NCI-H187 (cell line): ENCODE results near the gene GPER1.

Experiments used
- DNase-seq, 2 experiments: peaks; one replicate each; lab custom pipeline; 2025; lab: John Stamatoyannopoulos, UW

GPER1 gene

DNA sequence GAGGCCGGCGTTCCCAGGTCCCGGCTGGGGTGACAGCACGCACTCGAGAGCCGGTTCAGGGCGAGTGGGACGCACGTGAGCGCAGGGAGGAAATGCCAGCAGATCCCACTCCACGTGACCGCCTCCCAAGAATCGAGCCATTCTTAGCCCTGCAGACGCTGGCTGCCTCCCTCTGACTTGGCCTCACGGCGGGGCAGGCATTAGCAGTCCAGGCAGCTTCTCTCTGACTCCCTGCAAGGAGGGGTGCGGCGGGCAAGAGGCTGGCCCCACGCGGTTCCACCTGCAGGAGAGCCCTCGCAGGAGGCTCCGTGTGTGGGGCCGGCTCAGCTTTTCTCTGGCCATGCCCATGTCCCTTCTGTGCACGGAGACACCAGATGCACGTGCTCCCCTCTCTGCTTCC is 33.5 kb upstream of the GPER1 start:
- DNase-seq, result no peak

GRCh38 chr7:1054861-1055450 is 33.0 kb upstream of the GPER1 start:
- no peak for DNase-seq

DNA sequence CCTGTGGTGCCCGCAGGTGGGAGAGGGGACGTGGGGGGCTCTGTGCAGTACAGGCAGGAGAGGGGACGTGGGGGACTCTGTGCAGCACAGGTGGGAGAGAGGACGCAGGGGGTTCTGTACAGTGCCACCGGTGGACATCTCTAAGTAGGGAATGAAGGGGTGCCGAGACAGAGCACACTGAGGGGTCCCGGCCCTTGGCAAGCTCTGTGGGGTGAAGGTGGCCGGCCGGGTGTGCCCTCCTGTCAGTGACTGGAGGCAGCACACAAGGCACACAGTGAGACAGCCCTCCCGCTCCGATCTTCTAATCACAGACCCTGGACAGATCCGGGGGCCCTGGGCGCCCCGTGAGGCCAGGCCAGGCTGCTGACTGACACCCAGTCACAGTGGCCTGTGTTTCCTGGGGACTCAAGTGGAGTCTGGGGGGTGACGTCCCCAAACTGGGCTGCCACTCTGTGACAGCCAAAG is 32.4 kb upstream of the GPER1 start:
- DNase-seq, result no peak

GRCh38 chr7:1055956-1056784 is 31.7 kb upstream of the GPER1 start:
- no peak for DNase-seq

DNA sequence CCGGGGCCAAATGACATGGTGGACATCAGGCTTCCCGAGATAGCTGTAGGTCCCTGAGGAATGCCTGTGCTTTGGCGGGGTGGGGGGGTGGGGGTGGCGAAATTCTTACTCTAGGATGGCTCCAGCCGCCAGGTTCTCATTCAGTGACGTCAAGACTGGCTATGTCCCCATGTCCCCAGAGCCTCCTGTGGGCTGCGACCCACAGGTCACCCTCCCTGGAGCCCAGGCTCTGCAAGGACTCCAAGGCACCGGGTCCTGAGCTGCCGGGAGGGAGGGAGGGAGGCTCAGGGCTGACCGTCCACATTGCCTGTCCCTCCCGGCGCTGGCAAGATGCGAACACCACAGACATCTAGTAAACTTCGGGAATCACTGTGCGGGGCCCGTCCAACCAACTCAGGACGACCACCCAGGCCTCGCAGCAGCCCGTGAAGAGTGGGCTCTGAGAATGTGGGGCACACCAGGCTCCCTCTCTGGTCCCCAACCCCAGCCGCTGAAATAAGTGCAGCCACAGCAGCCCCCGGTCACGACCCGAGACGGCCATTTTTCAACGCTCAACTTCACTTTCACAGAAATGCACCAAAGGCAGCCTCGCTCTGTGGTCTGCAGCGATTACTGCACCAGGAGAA is 31.0 kb upstream of the GPER1 start:
- no peak for DNase-seq

DNA sequence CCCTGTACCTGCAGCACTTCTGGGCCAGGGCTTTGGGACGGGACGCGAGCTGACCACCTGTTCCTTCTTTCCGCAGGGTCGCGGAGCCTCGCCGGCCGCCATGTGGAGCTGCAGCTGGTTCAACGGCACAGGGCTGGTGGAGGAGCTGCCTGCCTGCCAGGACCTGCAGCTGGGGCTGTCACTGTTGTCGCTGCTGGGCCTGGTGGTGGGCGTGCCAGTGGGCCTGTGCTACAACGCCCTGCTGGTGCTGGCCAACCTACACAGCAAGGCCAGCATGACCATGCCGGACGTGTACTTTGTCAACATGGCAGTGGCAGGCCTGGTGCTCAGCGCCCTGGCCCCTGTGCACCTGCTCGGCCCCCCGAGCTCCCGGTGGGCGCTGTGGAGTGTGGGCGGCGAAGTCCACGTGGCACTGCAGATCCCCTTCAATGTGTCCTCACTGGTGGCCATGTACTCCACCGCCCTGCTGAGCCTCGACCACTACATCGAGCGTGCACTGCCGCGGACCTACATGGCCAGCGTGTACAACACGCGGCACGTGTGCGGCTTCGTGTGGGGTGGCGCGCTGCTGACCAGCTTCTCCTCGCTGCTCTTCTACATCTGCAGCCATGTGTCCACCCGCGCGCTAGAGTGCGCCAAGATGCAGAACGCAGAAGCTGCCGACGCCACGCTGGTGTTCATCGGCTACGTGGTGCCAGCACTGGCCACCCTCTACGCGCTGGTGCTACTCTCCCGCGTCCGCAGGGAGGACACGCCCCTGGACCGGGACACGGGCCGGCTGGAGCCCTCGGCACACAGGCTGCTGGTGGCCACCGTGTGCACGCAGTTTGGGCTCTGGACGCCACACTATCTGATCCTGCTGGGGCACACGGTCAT is 30.3 kb upstream of the GPER1 start:
- no peak for DNase-seq

- DNase-seq, result no peak
Measured at GRCh38 chr7:1058311-1058710, 29.6 kb upstream of the GPER1 start.

DNA sequence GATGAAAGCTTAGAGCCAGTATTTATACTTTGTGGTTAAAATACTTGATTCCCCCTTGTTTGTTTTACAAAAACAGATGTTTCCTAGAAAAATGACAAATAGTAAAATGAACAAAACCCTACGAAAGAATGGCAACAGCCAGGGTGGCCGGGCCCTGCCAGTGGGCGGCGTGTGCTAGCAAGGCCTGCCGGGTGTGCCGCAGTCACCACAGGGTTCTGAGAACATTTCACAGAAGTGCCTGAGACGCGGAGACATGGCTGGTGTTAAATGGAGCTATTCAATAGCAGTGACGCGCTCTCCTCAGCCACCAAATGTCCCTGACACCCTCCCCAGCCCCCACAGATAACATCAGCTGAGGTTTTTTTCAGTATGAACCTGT is 29.1 kb upstream of the GPER1 start:
- DNase-seq, result no peak

DNA sequence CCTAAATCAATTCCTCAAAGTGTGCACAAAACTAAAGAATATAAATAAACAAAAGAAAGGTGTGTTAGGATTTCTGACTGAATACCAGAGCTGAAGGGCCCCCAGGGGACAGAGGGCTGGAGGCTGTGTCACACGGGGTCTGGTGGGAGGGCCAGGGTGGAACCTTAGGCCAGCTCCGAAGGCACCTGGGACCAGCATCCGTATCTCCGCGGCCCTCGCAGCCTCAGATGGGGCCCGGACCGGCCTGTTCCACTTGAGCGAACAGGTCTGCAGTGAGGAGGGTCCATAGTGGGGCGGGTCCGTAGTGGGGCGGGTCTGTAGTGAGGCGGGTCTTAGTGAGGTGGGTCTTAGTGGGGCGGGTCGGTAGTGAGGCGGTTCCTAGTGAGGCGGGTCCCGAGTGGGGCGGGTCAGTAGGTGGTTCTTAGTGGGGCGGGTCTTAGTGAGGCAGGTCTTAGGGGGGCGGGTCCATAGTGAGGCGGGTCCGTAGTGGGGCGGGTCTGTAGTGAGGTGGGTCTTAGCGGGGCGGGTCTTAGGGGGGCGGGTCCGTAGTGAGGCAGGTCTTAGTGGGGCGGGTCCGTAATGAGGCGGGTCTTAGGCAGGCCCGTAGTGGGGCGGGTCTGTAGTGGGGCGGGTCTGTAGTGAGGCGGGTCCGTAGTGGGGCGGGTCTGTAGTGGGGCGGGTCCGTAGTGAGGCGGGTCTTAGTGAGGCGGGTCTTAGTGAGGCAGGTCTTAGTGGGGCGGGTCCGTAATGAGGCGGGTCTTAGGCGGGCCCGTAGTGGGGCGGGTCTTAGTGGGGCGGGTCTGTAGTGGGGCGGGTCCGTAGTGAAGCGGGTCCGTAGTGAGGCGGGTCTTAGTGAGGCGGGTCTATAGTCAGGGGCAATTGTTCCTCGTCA is 28.5 kb upstream of the GPER1 start:
- DNase-seq, result no peak

DNA sequence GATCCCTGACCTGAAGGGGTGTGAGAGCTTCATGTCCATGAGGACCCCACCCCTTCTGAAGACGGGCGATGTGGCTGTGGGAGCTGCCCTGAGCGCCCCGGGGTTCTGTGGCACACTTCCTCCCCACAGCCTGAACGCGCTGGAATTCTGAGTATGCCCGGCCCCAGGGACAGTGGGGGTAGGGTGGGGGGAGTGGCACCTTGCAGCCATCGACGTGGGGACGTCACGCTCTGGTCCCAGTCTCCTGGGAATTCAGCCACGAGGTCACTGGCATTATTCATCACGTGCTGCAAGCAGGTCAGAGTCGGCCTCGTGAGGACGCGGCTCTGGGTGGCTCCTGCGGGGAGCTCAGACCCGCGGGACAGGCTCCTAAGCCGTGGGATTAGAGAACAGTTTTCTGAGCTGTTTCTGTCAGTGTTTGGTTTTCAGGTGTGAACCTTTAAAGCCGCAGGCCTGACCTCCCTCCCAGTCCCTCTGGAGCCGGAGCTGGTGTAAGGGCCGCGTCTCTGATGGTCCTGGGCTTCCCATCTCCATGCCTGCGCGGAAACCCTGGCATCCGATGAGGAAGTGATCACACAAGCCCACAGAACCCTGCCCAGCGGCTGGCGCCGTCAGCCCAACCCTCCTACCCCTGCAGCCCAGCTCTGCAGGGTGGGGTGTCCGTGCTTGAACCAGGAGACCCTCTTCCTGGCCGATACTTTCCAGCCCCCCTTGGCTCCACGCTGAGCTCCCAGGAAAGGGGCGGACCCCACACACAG is 27.4 kb upstream of the GPER1 start:
- DNase-seq, result no peak

DNA sequence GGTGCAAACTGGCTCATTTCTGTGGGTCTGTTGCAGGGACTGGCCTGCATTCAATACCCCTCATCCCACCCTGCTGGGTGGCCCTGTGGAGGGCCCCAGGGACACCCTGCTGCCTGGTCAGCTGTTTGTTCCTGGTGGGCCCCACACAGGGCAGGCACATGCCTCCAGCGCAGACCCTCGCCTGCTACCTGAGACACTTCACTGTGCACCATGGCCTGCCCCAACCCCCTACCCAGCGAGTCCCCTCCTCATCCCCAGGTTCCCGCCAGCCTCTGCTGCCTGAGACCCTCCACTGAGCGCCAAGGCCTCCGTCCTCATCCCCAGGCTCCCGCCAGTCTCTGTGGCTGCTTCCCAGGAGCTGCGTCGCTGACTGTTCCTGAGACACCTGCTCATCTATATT is 26.7 kb upstream of the GPER1 start:
- no peak for DNase-seq

DNA sequence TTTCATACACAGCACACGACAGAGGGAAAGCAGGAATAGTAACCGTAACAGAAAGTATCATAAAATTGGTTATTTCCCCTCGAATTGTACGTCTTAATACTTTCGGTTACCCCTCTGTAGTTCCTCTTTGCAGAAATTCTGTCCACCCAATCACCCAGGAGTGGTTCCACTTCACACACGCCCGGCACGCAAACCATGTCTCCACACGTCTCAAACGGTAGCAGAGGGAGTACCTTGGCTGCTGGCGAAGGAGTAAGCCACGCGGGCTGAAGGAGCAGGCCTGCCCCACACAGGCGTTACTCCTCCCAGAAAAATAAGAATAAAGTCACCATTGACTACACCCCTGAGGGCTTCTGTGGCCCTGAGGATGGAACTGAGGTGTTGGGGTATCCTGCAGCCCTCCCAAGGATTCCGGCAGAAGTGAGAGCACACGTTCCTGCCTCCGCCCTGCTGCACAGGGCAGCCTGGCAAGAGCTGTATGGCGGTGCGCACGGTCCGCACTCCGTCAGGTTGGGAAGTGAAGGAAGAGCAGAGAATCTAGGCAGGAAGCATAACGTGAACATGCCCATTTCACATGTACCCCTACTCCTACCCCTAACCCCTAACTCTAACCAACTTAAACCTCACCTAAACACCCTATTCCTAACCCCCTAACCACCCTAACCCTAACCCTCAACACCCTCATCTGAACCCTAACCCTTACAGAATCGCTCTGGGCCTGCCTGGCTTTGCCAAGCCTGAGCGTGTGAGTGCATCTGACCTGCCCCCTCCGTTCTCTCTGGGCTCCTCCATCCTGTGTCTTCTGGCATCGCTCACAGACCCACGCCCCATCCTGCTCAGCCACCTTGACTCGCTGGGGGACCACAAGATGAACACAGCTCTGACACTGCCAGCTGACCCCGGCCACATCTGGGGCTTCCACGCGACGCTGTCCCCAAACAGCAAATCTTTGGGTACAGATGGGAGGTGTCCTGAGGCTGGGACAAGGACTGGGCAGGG is 25.3 kb upstream of the GPER1 start:
- no peak for DNase-seq

DNA sequence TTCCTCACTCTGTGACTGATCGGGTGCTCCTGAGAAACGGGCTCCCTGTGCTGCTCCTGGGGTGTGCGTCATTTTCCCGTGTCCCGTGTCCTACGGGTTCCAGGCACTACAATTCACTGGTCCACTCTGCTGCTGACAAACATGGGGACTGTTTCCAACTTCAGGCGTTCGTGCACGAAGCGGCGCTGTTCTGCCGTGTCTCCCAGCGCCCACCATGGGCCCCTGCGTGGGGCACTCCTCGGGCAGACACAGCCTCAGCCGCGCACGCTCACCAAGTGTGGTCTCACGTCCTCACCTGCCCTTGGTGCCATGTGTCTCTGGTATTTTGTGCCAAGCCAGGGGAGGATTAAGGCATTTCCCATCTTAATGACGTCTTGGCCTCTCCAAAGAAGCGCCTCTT is 24.6 kb upstream of the GPER1 start:
- no peak for DNase-seq

DNA sequence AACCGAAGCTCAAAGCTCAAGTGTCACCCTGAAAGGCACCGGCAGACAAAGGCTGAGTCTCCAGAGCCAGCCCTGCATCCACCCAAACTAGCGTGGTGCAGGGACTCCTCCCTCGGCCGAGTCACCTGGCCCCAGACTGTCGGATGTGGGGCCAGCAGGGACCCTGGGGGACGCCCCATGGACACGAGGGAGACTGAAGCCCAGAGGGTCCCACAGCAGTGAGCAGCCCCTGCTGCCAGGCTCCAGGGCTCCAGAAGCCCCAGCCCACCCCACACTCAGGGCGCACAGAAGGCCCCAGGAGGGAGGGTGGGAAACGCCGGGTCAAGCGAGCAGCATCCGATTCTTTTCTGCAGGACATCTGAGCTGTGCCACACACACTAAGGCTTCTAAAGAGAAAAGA is 23.3 kb upstream of the GPER1 start:
- no peak for DNase-seq

DNA sequence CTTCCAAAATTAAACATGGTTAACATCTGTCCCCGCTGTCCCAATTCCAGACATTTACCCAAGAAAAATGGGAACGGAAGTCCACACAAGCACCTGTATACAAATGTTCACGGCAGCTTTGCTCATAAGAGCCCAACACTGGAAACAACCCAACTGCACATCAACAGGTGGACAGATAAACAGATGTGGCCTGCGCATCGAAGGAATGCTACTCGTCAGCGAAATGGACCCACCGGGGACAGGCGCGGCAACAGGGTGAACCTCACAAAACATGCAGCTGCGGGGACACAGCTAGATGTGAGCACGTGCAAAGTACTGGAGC is 22.7 kb upstream of the GPER1 start:
- no peak for DNase-seq

DNA sequence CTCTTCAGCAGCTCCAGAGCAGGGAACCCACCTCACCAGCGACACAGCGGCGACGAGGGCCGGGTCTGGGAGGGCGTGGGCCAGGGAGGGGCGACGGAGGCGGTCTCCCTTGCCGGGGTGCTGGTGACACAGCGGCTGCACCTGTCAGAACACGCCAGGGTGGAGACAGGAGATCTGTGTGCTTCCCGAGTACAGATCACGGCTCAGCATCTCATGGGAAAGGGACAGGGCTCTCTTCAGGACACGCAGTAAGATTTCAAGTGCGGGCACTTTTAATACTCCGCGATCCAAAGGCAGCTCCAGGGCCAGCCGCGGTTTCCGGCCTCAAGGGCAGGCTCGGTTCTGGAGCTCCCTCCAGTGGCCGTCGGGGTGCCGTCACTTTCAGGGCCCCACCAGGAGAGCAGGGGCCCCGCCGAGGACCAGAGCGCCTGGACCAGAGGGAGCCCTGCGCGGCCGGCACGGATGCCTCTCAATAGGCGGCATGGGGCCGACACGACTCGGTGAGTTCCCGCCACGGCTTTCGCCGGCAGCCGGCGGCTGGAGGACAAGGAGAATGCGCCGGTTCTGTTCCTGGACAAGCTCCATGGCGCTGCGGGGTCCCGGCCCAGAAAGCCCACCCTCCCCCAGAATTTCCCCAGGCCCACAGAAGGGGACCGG is 22.2 kb upstream of the GPER1 start:
- DNase-seq, result peak; percentile 43 to 88

GRCh38 chr7:1066242-1066588 is 21.7 kb upstream of the GPER1 start:
- DNase-seq, result no peak

- no peak for DNase-seq
Measured at GRCh38 chr7:1068013-1068412, 19.9 kb upstream of the GPER1 start.

DNA sequence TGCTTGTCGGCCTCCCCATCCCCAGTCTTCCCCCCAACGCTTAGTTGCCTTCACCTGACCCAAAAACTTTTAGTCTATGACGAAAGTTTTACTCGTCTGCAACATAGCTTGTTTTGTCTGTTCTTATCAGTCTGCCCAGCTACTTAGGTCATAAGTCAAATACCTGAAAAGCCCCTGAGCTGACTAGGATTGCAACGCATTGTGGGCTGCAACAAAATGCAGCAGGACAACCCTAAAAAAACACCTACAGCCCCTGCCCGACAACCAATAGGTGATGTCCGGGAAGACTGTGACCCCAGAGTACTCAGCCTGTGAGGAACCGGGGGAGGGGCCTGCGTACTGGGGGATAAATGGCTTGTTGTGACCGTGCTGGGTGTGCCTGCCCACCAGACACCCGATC is 19.3 kb upstream of the GPER1 start:
- no peak for DNase-seq
